Subcutaneous abdominal adipose tissue (tissue), 5 donors: ENCODE data around the gene ANKRD22.

Experiments used
- H3K27ac ChIP-seq: one replicate; pipeline ENCODE4 v1.7.0; 2013; ENCODE audit warnings: low read depth, mild to moderate bottlenecking, inconsistent platforms, low read length, moderate library complexity
- H3K27me3 ChIP-seq, 5 donors: one replicate each; pipeline ENCODE4 v1.7.0; 2013; ENCODE audit warnings: low read length in 5 of 5, inconsistent platforms in 1 of 5; ENCODE audit not compliant: control insufficient read depth in 5 of 5, insufficient read depth in 4 of 5
- H3K36me3 ChIP-seq, 5 donors: one replicate each; pipeline ENCODE4 v1.7.0; 2013; ENCODE audit warnings: low read length in 5 of 5; ENCODE audit not compliant: control insufficient read depth in 5 of 5, insufficient read depth in 5 of 5
- H3K4me1 ChIP-seq, 5 donors: one replicate each; pipeline ENCODE4 v1.7.0; 2013; ENCODE audit warnings: low read length in 5 of 5, mild to moderate bottlenecking in 3 of 5, moderate library complexity in 1 of 5; ENCODE audit not compliant: control insufficient read depth in 5 of 5, insufficient read depth in 5 of 5
- H3K4me3 ChIP-seq, 5 donors: one replicate each; pipeline ENCODE4 v1.7.0; 2013; ENCODE audit warnings: low read length in 5 of 5, low read depth in 1 of 5
- H3K9ac ChIP-seq, 5 donors: one replicate each; pipeline ENCODE4 v1.7.0; 2013; ENCODE audit warnings: low read length in 5 of 5, mild to moderate bottlenecking in 4 of 5, moderate library complexity in 3 of 5
- H3K9me3 ChIP-seq, 5 donors: one replicate each; pipeline ENCODE4 v1.7.0; 2013; ENCODE audit warnings: low read length in 5 of 5; ENCODE audit not compliant: control insufficient read depth in 5 of 5
- donor health status: healthy.
- donor health status: healthy.
- donor health status: healthy.
- donor health status: healthy.
- donor health status: healthy.

The ANKRD22 gene

GRCh38 chr10:88787463-88787862, 64.2 kb downstream of the ANKRD22 start:
- no peaks in the 10 kb centered on the region for H3K36me3 ChIP-seq
- H3K4me3 ChIP-seq: no peak overlapping the region
- no peak overlapping the region for H3K27ac ChIP-seq
- no peak overlapping the region for H3K9ac ChIP-seq
- no peaks in the 10 kb centered on the region for H3K9me3 ChIP-seq
- peaks cover 0 to 3% (median 2%) of the 10 kb centered on the region in 5 donors for H3K4me1 ChIP-seq
- peaks cover 0 to 4% (median 0%) of the 10 kb centered on the region in 5 donors for H3K27me3 ChIP-seq

GRCh38 chr10:88786032-88786770, 65.4 kb downstream of the ANKRD22 start:
- Histone ChIP-seq H3K27ac (no peak overlapping the region), H3K27me3 (peaks cover 0 to 4% (median 0%) of the 10 kb centered on the region in 5 donors), H3K4me3 (no peak overlapping the region), H3K4me1 (no peaks in the 10 kb centered on the region), H3K9ac (no peak overlapping the region), H3K9me3 (no peaks in the 10 kb centered on the region), H3K36me3 (no peaks in the 10 kb centered on the region)

GRCh38 chr10:88783724-88784123, 67.9 kb downstream of the ANKRD22 start:
- H3K4me1 ChIP-seq: no peaks in the 10 kb centered on the region
- H3K36me3 ChIP-seq: no peaks in the 10 kb centered on the region
- peaks cover 0 to 4% (median 0%) of the 10 kb centered on the region in 5 donors for H3K27me3 ChIP-seq
- no peak overlapping the region for H3K27ac ChIP-seq
- no peak overlapping the region for H3K9ac ChIP-seq
- H3K9me3 ChIP-seq: no peaks in the 10 kb centered on the region
- H3K4me3 ChIP-seq: no peak overlapping the region

- H3K36me3 ChIP-seq: no peaks in the 10 kb centered on the region
Measured at GRCh38 chr10:88782222-88782621, 69.4 kb downstream of the ANKRD22 start.

GRCh38 chr10:88781206-88781605, 70.4 kb downstream of the ANKRD22 start:
- Histone ChIP-seq H3K27ac (no peak overlapping the region), H3K4me1 (no peaks in the 10 kb centered on the region), H3K27me3 (peaks cover 0 to 1% (median 0%) of the 10 kb centered on the region in 5 donors), H3K9ac (no peak overlapping the region), H3K9me3 (no peaks in the 10 kb centered on the region), H3K4me3 (no peak overlapping the region), H3K36me3 (no peaks in the 10 kb centered on the region)

More at GRCh38 chr10:88782222-88782621, 69.4 kb downstream of the ANKRD22 start:
- peaks cover 0 to 4% (median 0%) of the 10 kb centered on the region in 5 donors for H3K27me3 ChIP-seq
- no peak overlapping the region for H3K4me3 ChIP-seq
- no peak overlapping the region for H3K27ac ChIP-seq
- H3K9me3 ChIP-seq: no peaks in the 10 kb centered on the region
- no peak overlapping the region for H3K9ac ChIP-seq
- no peaks in the 10 kb centered on the region for H3K4me1 ChIP-seq
